Progenitor cell of endocrine pancreas (in vitro differentiated cells): Measurements from ENCODE around the gene REEP5. TPM values are rescaled to one million over a fixed set of nuclear protein-coding genes. Genes with fewer than 3 reads are reported as not detected.

ENCODE experiments used
- DNase-seq: peaks from one replicate; pipeline ENCODE4 v3.0.0; 2021; ENCODE audit warnings: low spot score; ENCODE audit not compliant: unreplicated experiment
- H3K27ac Mint-ChIP-seq: 2 replicates; pipeline ENCODE4 v1.8.0; 2021; ENCODE audit warnings: mild to moderate bottlenecking, moderate library complexity, mixed read lengths
- H3K27me3 Mint-ChIP-seq: 2 replicates; pipeline ENCODE4 v1.8.0; 2021; ENCODE audit warnings: mixed read lengths
- H3K36me3 Mint-ChIP-seq: 2 replicates; pipeline ENCODE4 v1.8.0; 2022; ENCODE audit warnings: mixed read lengths; ENCODE audit not compliant: insufficient read depth
- H3K4me1 Mint-ChIP-seq: 2 replicates; pipeline ENCODE4 v1.8.0; 2021; ENCODE audit warnings: low read depth, mixed read lengths
- H3K4me3 Mint-ChIP-seq: 2 replicates; pipeline ENCODE4 v1.8.0; 2021; ENCODE audit warnings: low read depth, mild to moderate bottlenecking, moderate library complexity, mixed read lengths
- H3K9me3 Mint-ChIP-seq: 2 replicates; pipeline ENCODE4 v1.8.0; 2021; ENCODE audit warnings: low read depth, mixed read lengths
- CTCF ChIP-seq: fragments of 200-600 bp; sonication (generic); IDR thresholded peaks from one replicate; pipeline ENCODE4 v1.5.0; 2021; ENCODE audit warnings: antibody characterized with exemption, mild to moderate bottlenecking; ENCODE audit not compliant: unreplicated experiment
- total RNA-seq: library from RNA; stranded (reverse); gene quantifications from 2 replicates; pipeline ENCODE4 v1.2.1, GENCODE V29; 2021

The REEP5 gene
- total RNA-seq, 1 donor from 2014 or later: 33.8 TPM

- Mint-ChIP-seq H3K4me1 (no peaks in the 10 kb centered on the region), H3K4me3 (no peak overlapping the region), H3K27ac (no peak overlapping the region), H3K27me3 (no peaks in the 10 kb centered on the region), H3K9me3 (no peaks in the 10 kb centered on the region), H3K36me3 (peaks cover 15% of the 10 kb centered on the region)
- DNase-seq: no peak
- no peak for TF ChIP-seq CTCF
Measured at GRCh38 chr5:112886975-112887374, 35.1 kb downstream of the REEP5 start.

- H3K36me3 Mint-ChIP-seq: peaks cover 15% of the 10 kb centered on the region
- TF ChIP-seq CTCF: no peak
- no peak overlapping the region for H3K27ac Mint-ChIP-seq
- no peaks in the 10 kb centered on the region for H3K27me3 Mint-ChIP-seq
- H3K4me3 Mint-ChIP-seq: no peak overlapping the region
- DNase-seq: no peak
- H3K4me1 Mint-ChIP-seq: no peaks in the 10 kb centered on the region
- no peaks in the 10 kb centered on the region for H3K9me3 Mint-ChIP-seq
Measured at GRCh38 chr5:112885001-112885400, 37.0 kb downstream of the REEP5 start.

- no peak for TF ChIP-seq CTCF
- Mint-ChIP-seq H3K9me3 (no peaks in the 10 kb centered on the region), H3K4me3 (no peak overlapping the region), H3K27ac (no peak overlapping the region), H3K27me3 (no peaks in the 10 kb centered on the region), H3K4me1 (no peaks in the 10 kb centered on the region), H3K36me3 (peaks cover 19% of the 10 kb centered on the region)
- DNase-seq: no peak
Measured at GRCh38 chr5:112883192-112883591, 38.8 kb downstream of the REEP5 start.

- DNase-seq: no peak
- Mint-ChIP-seq H3K4me1 (no peaks in the 10 kb centered on the region), H3K36me3 (peaks cover 10% of the 10 kb centered on the region), H3K9me3 (no peaks in the 10 kb centered on the region), H3K27ac (no peak overlapping the region), H3K27me3 (no peaks in the 10 kb centered on the region), H3K4me3 (no peak overlapping the region)
- TF ChIP-seq CTCF: no peak
Measured at GRCh38 chr5:112880219-112880964, 41.6 kb downstream of the REEP5 start.

GRCh38 chr5:112878760-112879159 lies 43.3 kb downstream of the REEP5 start:
- no peaks in the 10 kb centered on the region for H3K4me1 Mint-ChIP-seq
- peak overlapping the region; percentile 47 for H3K27ac Mint-ChIP-seq
- no peak overlapping the region for H3K4me3 Mint-ChIP-seq
- no peaks in the 10 kb centered on the region for H3K9me3 Mint-ChIP-seq
- no peak for DNase-seq
- H3K36me3 Mint-ChIP-seq: peaks cover 9% of the 10 kb centered on the region
- TF ChIP-seq CTCF: no peak
- no peaks in the 10 kb centered on the region for H3K27me3 Mint-ChIP-seq
